ENCODE data around the gene GNAI2.
A peak's percentile ranks its signal among the peaks of the same experiment; 100 is the strongest.
"Not testable (repeated sequence)": the region's sequence is repeated elsewhere in the genome, so short reads cannot be mapped to it uniquely, and the experiment has no call there.

Gene GNAI2

GRCh38 chr3:50271314-50271936 lies 35.4 kb downstream of the GNAI2 start:
- TF ChIP-seq ZNF565 (CRISPR knock-in tag; conservative IDR thresholded peaks at IDR 0.05; ENCODE audit: low read depth), result no peak
- no peak for TF ChIP-seq CSRNP3 (CRISPR knock-in tag; IDR thresholded peaks at IDR 0.05)
- no peak for TF ChIP-seq TSHZ2 (CRISPR knock-in tag; IDR thresholded peaks at IDR 0.05)
- no peak for TF ChIP-seq POU6F1 (CRISPR knock-in tag; IDR thresholded peaks at IDR 0.05; ENCODE audit: borderline replicate concordance, low read depth)
- TF ChIP-seq RARB (CRISPR knock-in tag; IDR thresholded peaks at IDR 0.05), result no peak
- no peak for TF ChIP-seq PPARA (CRISPR knock-in tag; IDR thresholded peaks at IDR 0.05; ENCODE audit: borderline replicate concordance)
- TF ChIP-seq CREB5 (CRISPR knock-in tag; IDR thresholded peaks at IDR 0.05; ENCODE audit: low read depth), result no peak
- TF ChIP-seq TOX (CRISPR knock-in tag; IDR thresholded peaks at IDR 0.05; ENCODE audit: borderline replicate concordance), result no peak
- TF ChIP-seq ZC3H10 (CRISPR knock-in tag; IDR thresholded peaks at IDR 0.05), result no peak
- no peak for TF ChIP-seq ARNTL (CRISPR knock-in tag; IDR thresholded peaks at IDR 0.05; ENCODE audit: borderline replicate concordance, low read depth)
- no peak for TF ChIP-seq ZNF70 (CRISPR knock-in tag; IDR thresholded peaks at IDR 0.05)
- TF ChIP-seq ZFP30 (CRISPR knock-in tag; IDR thresholded peaks at IDR 0.05), result no peak
- no peak for ATAC-seq

- ATAC-seq, result not testable (repeated sequence)
These were observed 36.5 kb downstream of the GNAI2 start for GRCh38 chr3:50272538-50272910.

GRCh38 chr3:50272911-50273688 lies 37.1 kb downstream of the GNAI2 start:
- peak; percentile 74 for ATAC-seq
- TF ChIP-seq TSHZ2 (CRISPR knock-in tag; IDR thresholded peaks at IDR 0.05) (no peak), CREB5 (CRISPR knock-in tag; IDR thresholded peaks at IDR 0.05; ENCODE audit: low read depth) (no peak), ESRRG (CRISPR knock-in tag; IDR thresholded peaks at IDR 0.05) (no peak), POU6F1 (CRISPR knock-in tag; IDR thresholded peaks at IDR 0.05; ENCODE audit: borderline replicate concordance, low read depth) (no peak), CSRNP3 (CRISPR knock-in tag; IDR thresholded peaks at IDR 0.05) (no peak), PATZ1 (CRISPR knock-in tag; IDR thresholded peaks at IDR 0.05; ENCODE audit: borderline replicate concordance) (no peak), BACH2 (CRISPR knock-in tag; IDR thresholded peaks at IDR 0.05; ENCODE audit: borderline replicate concordance) (no peak), PPARA (CRISPR knock-in tag; IDR thresholded peaks at IDR 0.05; ENCODE audit: borderline replicate concordance) (no peak), RARB (CRISPR knock-in tag; IDR thresholded peaks at IDR 0.05) (no peak), ARNTL (CRISPR knock-in tag; IDR thresholded peaks at IDR 0.05; ENCODE audit: borderline replicate concordance, low read depth) (no peak), ZNF70 (CRISPR knock-in tag; IDR thresholded peaks at IDR 0.05) (no peak), TCF4 (CRISPR knock-in tag; IDR thresholded peaks at IDR 0.05; ENCODE audit: borderline replicate concordance) (no peak), ISL1 (CRISPR knock-in tag; IDR thresholded peaks at IDR 0.05) (no peak)

Data from SK-N-SH treated with all-trans-retinoic acid at 6 μM for 48 hours (cell line).